PC-9 (cell line): ENCODE data around the gene RCBTB2. TPM values are rescaled to one million over a fixed set of nuclear protein-coding genes. Genes with fewer than 3 reads are reported as not detected.

ENCODE experiments used
- BruUV-seq: library from RNA; stranded (reverse); fragments of 400-500 nt; replicated peaks from 2 replicates; lab custom pipeline; 2021; lab: Mats Ljungman, UMichigan
- CTCF ChIA-PET: fragments of 300-600 bp; sonication (Branson Sonifier 250); formaldehyde crosslinking; loops from one replicate; lab custom pipeline; 2022; ENCODE audit warnings: antibody characterized with exemption; lab: Charles Lee
- POLR2A ChIA-PET: fragments of 300-600 bp; sonication (Branson Sonifier 250); formaldehyde crosslinking; loops from one replicate; lab custom pipeline; 2022; ENCODE audit warnings: antibody characterized with exemption; ENCODE audit not compliant: unreplicated experiment; lab: Charles Lee
- DNase-seq, 2 experiments: peaks; one replicate each; pipeline versions ENCODE4 v3.0.0 to v3.0.0-alpha.2; 2015 to 2022; ENCODE audit warnings: mixed read lengths in 1 of 2
- H2AFZ ChIP-seq: fragments of 200-600 bp; sonication (generic); 2 replicates; pipeline ENCODE4 v1.8.1; 2017; ENCODE audit warnings: antibody characterized with exemption
- H3F3A ChIP-seq: fragments of 200-600 bp; sonication (generic); 2 replicates; pipeline ENCODE4 v1.8.1; 2017; ENCODE audit warnings: antibody characterized with exemption, mild to moderate bottlenecking, low read depth; ENCODE audit not compliant: insufficient read depth
- H3K27ac ChIP-seq: fragments of 200-600 bp; sonication (generic); 2 replicates; pipeline ENCODE4 v1.6.1; 2016; ENCODE audit warnings: mixed run types
- H3K27me3 ChIP-seq: fragments of 200-600 bp; sonication (generic); 2 replicates; pipeline ENCODE4 v1.6.1; 2016; ENCODE audit warnings: low read depth, mixed run types; ENCODE audit not compliant: insufficient read depth
- H3K36me3 ChIP-seq: fragments of 200-600 bp; sonication (generic); 2 replicates; pipeline ENCODE4 v1.6.1; 2016; ENCODE audit warnings: low read depth, mixed run types
- H3K4me1 ChIP-seq: fragments of 200-600 bp; sonication (generic); replicated peaks from 2 replicates; pipeline ENCODE4 v1.6.1; 2016; ENCODE audit warnings: mixed run types; ENCODE audit not compliant: insufficient read depth
- H3K4me2 ChIP-seq: fragments of 200-600 bp; sonication (generic); 2 replicates; pipeline ENCODE4 v1.6.1; 2017; ENCODE audit warnings: mixed run types
- H3K4me3 ChIP-seq: fragments of 200-600 bp; sonication (generic); 2 replicates; pipeline ENCODE4 v1.6.1; 2016; ENCODE audit warnings: mixed run types
- H3K79me2 ChIP-seq: fragments of 200-600 bp; sonication (generic); 2 replicates; pipeline ENCODE4 v1.6.1; 2017; ENCODE audit warnings: low read depth, mixed run types
- H3K9me2 ChIP-seq: fragments of 200-600 bp; sonication (generic); 2 replicates; pipeline ENCODE4 v1.8.1; 2017; ENCODE audit warnings: mild to moderate bottlenecking; ENCODE audit not compliant: insufficient read depth
- H3K9me3 ChIP-seq: fragments of 200-600 bp; sonication (generic); 2 replicates; pipeline ENCODE4 v1.8.1; 2016; ENCODE audit warnings: low read depth; ENCODE audit not compliant: insufficient read depth
- H4K20me1 ChIP-seq: fragments of 200-600 bp; sonication (generic); 2 replicates; pipeline ENCODE4 v1.8.1; 2017; ENCODE audit not compliant: insufficient read depth
- CTCF ChIP-seq: fragments of 200-600 bp; sonication (generic); conservative IDR thresholded peaks from 2 replicates; pipeline ENCODE4 v1.6.1; 2017; ENCODE audit warnings: mixed run types, antibody characterized with exemption, mild to moderate bottlenecking, moderate library complexity
- EZH2 ChIP-seq: fragments of 200-600 bp; sonication (generic); IDR thresholded peaks from 2 replicates; pipeline ENCODE4 v1.8.0; 2017; ENCODE audit warnings: antibody characterized with exemption, low read depth
- intact Hi-C: fragments of 100-400 bp; cut with micrococcal nuclease; formaldehyde crosslinking; loops from one replicate; pipeline ENCODE4 v1.10.0; 2022; ENCODE audit not compliant: unreplicated experiment
- total RNA-seq: library from RNA; stranded (reverse); gene quantifications from 2 replicates; pipeline ENCODE4 v1.2.3, GENCODE V29; 2021

The RCBTB2 gene
- total RNA-seq, 1 experiment from 2014 or later: 2.6 TPM

GRCh38 chr13:48510698-48511097 lies 22.2 kb downstream of the RCBTB2 start:
- no peak overlapping the region for H3K4me3 ChIP-seq
- H3K36me3 ChIP-seq: no peaks in the 10 kb centered on the region
- H3K27ac ChIP-seq: no peak overlapping the region
- no peaks in the 10 kb centered on the region for H3K79me2 ChIP-seq
- CTCF ChIA-PET: no interaction called here
- no peak overlapping the region for H2AFZ ChIP-seq
- no peaks in the 10 kb centered on the region for H4K20me1 ChIP-seq
- intact Hi-C loops: no loop called here
- no TSS peak for BruUV-seq
- H3K4me2 ChIP-seq: no peak overlapping the region
- TF ChIP-seq EZH2: no peak
- TF ChIP-seq CTCF: no peak
- POLR2A ChIA-PET: no interaction called here
- no peaks in the 10 kb centered on the region for H3F3A ChIP-seq
- no peaks in the 10 kb centered on the region for H3K27me3 ChIP-seq
- no peaks in the 10 kb centered on the region for H3K4me1 ChIP-seq
- H3K9me2 ChIP-seq: no peaks in the 10 kb centered on the region
- H3K9me3 ChIP-seq: no peaks in the 10 kb centered on the region
- DNase-seq: no peak

DNA sequence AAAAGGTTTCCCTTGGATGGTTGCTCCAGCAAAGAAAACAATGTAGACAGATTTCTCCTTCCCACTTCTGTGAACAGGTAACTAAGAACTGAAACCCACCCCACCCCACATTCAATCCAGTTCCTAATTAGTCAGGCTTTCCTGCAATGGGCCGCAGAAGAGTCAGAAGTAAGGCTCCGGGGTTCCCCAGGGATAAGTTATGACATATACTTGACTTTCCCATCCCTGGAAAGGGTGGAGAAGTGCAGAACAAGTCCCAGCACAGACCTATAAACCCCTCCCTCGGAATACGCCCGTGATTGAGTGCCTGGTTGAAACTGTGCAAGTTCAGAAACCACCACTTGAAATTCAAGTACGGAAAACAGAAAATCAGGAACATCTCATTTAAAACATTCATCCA lies 24.9 kb downstream of the RCBTB2 start:
- no TSS peak for BruUV-seq
- H3K4me1 ChIP-seq: no peaks in the 10 kb centered on the region
- no peak overlapping the region for H3K4me3 ChIP-seq
- no peak overlapping the region for H3K4me2 ChIP-seq
- ChIA-PET CTCF (no interaction called here), POLR2A (no interaction called here)
- DNase-seq: no peak
- intact Hi-C loops: no loop called here
- TF ChIP-seq CTCF (no peak), EZH2 (no peak)
- H4K20me1 ChIP-seq: no peaks in the 10 kb centered on the region
- H3K9me2 ChIP-seq: no peaks in the 10 kb centered on the region
- no peaks in the 10 kb centered on the region for H3K36me3 ChIP-seq
- H2AFZ ChIP-seq: no peak overlapping the region
- H3K27ac ChIP-seq: no peak overlapping the region
- H3K79me2 ChIP-seq: no peaks in the 10 kb centered on the region
- H3K27me3 ChIP-seq: no peaks in the 10 kb centered on the region
- H3F3A ChIP-seq: no peaks in the 10 kb centered on the region
- H3K9me3 ChIP-seq: no peaks in the 10 kb centered on the region; the same call in 1 of the 2 replicates

DNA sequence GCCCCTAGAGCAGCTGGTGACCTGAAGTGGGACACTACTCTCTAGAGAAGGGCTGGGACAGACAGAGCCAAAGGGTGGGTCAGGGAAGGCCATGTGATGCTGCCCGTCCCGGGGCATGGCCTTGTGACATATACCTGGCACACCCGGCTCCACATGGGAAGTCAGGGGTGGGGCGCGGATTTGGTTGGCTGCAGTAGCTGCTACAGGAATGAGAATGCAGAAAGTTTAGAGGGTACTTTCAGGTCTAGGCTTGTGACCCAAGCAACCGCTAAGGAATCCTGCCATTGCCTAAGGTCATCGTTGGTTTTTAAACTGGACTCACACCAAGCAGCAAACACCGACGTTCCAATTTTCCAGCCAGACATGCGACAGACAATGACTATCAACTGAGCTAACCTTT lies 25.9 kb downstream of the RCBTB2 start:
- Histone ChIP-seq H3K4me1 (no peaks in the 10 kb centered on the region), H3K36me3 (no peaks in the 10 kb centered on the region), H3K9me2 (no peaks in the 10 kb centered on the region), H3K27me3 (no peaks in the 10 kb centered on the region), H3K79me2 (no peaks in the 10 kb centered on the region), H3K4me2 (no peak overlapping the region), H3K27ac (no peak overlapping the region), H3F3A (no peaks in the 10 kb centered on the region), H2AFZ (no peak overlapping the region), H4K20me1 (no peaks in the 10 kb centered on the region), H3K9me3 (no peaks in the 10 kb centered on the region; the same call in 1 of the 2 replicates), H3K4me3 (no peak overlapping the region)
- intact Hi-C loops: no loop called here
- DNase-seq: no peak
- TF ChIP-seq CTCF (no peak), EZH2 (no peak)
- POLR2A ChIA-PET: no interaction called here
- no TSS peak for BruUV-seq
- CTCF ChIA-PET: no interaction called here
